ENCODE measurements around the gene CHKB. TPM values are rescaled to one million over a fixed set of nuclear protein-coding genes. Genes with fewer than 3 reads are reported as not detected.
"Not testable (repeated sequence)": the region's sequence is repeated elsewhere in the genome, so short reads cannot be mapped to it uniquely, and the experiment has no call there.

CHKB gene
- total and polyA plus RNA-seq, 2 donors: 65.6 to 299 TPM

- H3K36me3 ChIP-seq (ENCODE audit: control insufficient read depth in 2 of 2, insufficient read depth in 2 of 2, low read length in 1 of 2); H3K9me3 ChIP-seq (ENCODE audit: control insufficient read depth in 2 of 2, insufficient read depth in 1 of 2, low read length in 1 of 2); DNase-seq (ENCODE audit: low read depth in 6 of 9, low spot score in 9 of 9); H3K4me3 ChIP-seq (ENCODE audit: low read length in 2 of 2): not testable (repeated sequence)
- H3K27me3 ChIP-seq (ENCODE audit: control insufficient read depth in 2 of 2, insufficient read depth in 1 of 2, low read length in 1 of 2): peaks cover 5 to 57% of the 10 kb centered on the region in 2 donors
- peaks cover 0 to 39% of the 10 kb centered on the region in 2 donors for H3K4me1 ChIP-seq (ENCODE audit: control insufficient read depth in 2 of 2, insufficient read depth in 2 of 2, low read length in 2 of 2)
- WGBS: 92% methylated on average over 5 of the region's 5 CpGs
- peak overlapping the region; percentile 31 to 75 for H3K27ac ChIP-seq (ENCODE audit: low read depth in 1 of 2, low read length in 1 of 2)
Observed at GRCh38 chr22:50541667-50542026, 41.0 kb downstream of the CHKB start.

GRCh38 chr22:50540381-50540780 lies 42.3 kb downstream of the CHKB start:
- 86% methylated on average over 10 of the region's 10 CpGs for WGBS
- Histone ChIP-seq H3K4me1 (ENCODE audit: control insufficient read depth in 2 of 2, insufficient read depth in 2 of 2, low read length in 2 of 2) (peaks cover 0 to 41% of the 10 kb centered on the region in 2 donors), H3K4me3 (ENCODE audit: low read length in 2 of 2) (no peak overlapping the region), H3K27ac (ENCODE audit: low read depth in 1 of 2, low read length in 1 of 2) (peak overlapping the region in 1 of 2 donors; percentile 93), H3K36me3 (ENCODE audit: control insufficient read depth in 2 of 2, insufficient read depth in 2 of 2, low read length in 1 of 2) (no peaks in the 10 kb centered on the region), H3K27me3 (ENCODE audit: control insufficient read depth in 2 of 2, insufficient read depth in 1 of 2, low read length in 1 of 2) (peaks cover 5 to 47% of the 10 kb centered on the region in 2 donors), H3K9me3 (ENCODE audit: control insufficient read depth in 2 of 2, insufficient read depth in 1 of 2, low read length in 1 of 2) (no peaks in the 10 kb centered on the region)
- DNase-seq (ENCODE audit: low read depth in 6 of 9, low spot score in 9 of 9): no peak

GRCh38 chr22:50537765-50538164 lies 44.9 kb downstream of the CHKB start:
- no peaks in the 10 kb centered on the region for H3K36me3 ChIP-seq (ENCODE audit: control insufficient read depth in 2 of 2, insufficient read depth in 2 of 2, low read length in 1 of 2)
- peaks cover 9 to 41% of the 10 kb centered on the region in 2 donors for H3K27me3 ChIP-seq (ENCODE audit: control insufficient read depth in 2 of 2, insufficient read depth in 1 of 2, low read length in 1 of 2)
- WGBS: 97% methylated on average over 13 of the region's 13 CpGs
- peaks cover 0 to 31% of the 10 kb centered on the region in 2 donors for H3K4me1 ChIP-seq (ENCODE audit: control insufficient read depth in 2 of 2, insufficient read depth in 2 of 2, low read length in 2 of 2)
- H3K9me3 ChIP-seq (ENCODE audit: control insufficient read depth in 2 of 2, insufficient read depth in 1 of 2, low read length in 1 of 2): no peaks in the 10 kb centered on the region
- no peak for DNase-seq (ENCODE audit: low read depth in 6 of 9, low spot score in 9 of 9)
- H3K27ac ChIP-seq (ENCODE audit: low read depth in 1 of 2, low read length in 1 of 2): peak overlapping the region; percentile 81 to 85
- no peak overlapping the region for H3K4me3 ChIP-seq (ENCODE audit: low read length in 2 of 2)

- H3K9me3 ChIP-seq (ENCODE audit: control insufficient read depth in 2 of 2, insufficient read depth in 1 of 2, low read length in 1 of 2): no peaks in the 10 kb centered on the region
- no peak overlapping the region for H3K4me3 ChIP-seq (ENCODE audit: low read length in 2 of 2)
- H3K4me1 ChIP-seq (ENCODE audit: control insufficient read depth in 2 of 2, insufficient read depth in 2 of 2, low read length in 2 of 2): peaks cover 0 to 33% of the 10 kb centered on the region in 2 donors
- peaks cover 23 to 53% of the 10 kb centered on the region in 2 donors for H3K27me3 ChIP-seq (ENCODE audit: control insufficient read depth in 2 of 2, insufficient read depth in 1 of 2, low read length in 1 of 2)
- peak overlapping the region in 1 of 2 donors; percentile 57 for H3K27ac ChIP-seq (ENCODE audit: low read depth in 1 of 2, low read length in 1 of 2)
- WGBS: 78% methylated on average over 3 of the region's 3 CpGs
- no peaks in the 10 kb centered on the region for H3K36me3 ChIP-seq (ENCODE audit: control insufficient read depth in 2 of 2, insufficient read depth in 2 of 2, low read length in 1 of 2)
- DNase-seq (ENCODE audit: low read depth in 6 of 9, low spot score in 9 of 9): peak in 1 of 9 donors; percentile 57
Observed at GRCh38 chr22:50536226-50536625, 46.4 kb downstream of the CHKB start.

GRCh38 chr22:50535113-50535512 lies 47.5 kb downstream of the CHKB start:
- no peaks in the 10 kb centered on the region for H3K9me3 ChIP-seq (ENCODE audit: control insufficient read depth in 2 of 2, insufficient read depth in 1 of 2, low read length in 1 of 2)
- H3K4me3 ChIP-seq (ENCODE audit: low read length in 2 of 2): no peak overlapping the region
- WGBS: 90% methylated on average over 8 of the region's 8 CpGs
- H3K4me1 ChIP-seq (ENCODE audit: control insufficient read depth in 2 of 2, insufficient read depth in 2 of 2, low read length in 2 of 2): peaks cover 1 to 40% of the 10 kb centered on the region in 2 donors
- peak overlapping the region; percentile 7 to 42 for H3K27ac ChIP-seq (ENCODE audit: low read depth in 1 of 2, low read length in 1 of 2)
- H3K36me3 ChIP-seq (ENCODE audit: control insufficient read depth in 2 of 2, insufficient read depth in 2 of 2, low read length in 1 of 2): no peaks in the 10 kb centered on the region
- peaks cover 34 to 58% of the 10 kb centered on the region in 2 donors for H3K27me3 ChIP-seq (ENCODE audit: control insufficient read depth in 2 of 2, insufficient read depth in 1 of 2, low read length in 1 of 2)
- DNase-seq (ENCODE audit: low read depth in 6 of 9, low spot score in 9 of 9): no peak

- not testable (repeated sequence) for H3K4me3 ChIP-seq (ENCODE audit: low read length in 2 of 2); H3K9me3 ChIP-seq (ENCODE audit: control insufficient read depth in 2 of 2, insufficient read depth in 1 of 2, low read length in 1 of 2); H3K36me3 ChIP-seq (ENCODE audit: control insufficient read depth in 2 of 2, insufficient read depth in 2 of 2, low read length in 1 of 2)
- H3K27me3 ChIP-seq (ENCODE audit: control insufficient read depth in 2 of 2, insufficient read depth in 1 of 2, low read length in 1 of 2): peaks cover 42 to 66% of the 10 kb centered on the region in 2 donors
- WGBS: 81% methylated on average over 21 of the region's 21 CpGs
- DNase-seq (ENCODE audit: low read depth in 6 of 9, low spot score in 9 of 9): peak in 1 of 9 donors; percentile 46
- peaks cover 4 to 35% of the 10 kb centered on the region in 2 donors for H3K4me1 ChIP-seq (ENCODE audit: control insufficient read depth in 2 of 2, insufficient read depth in 2 of 2, low read length in 2 of 2)
- peak overlapping the region in 1 of 2 donors; percentile 47 for H3K27ac ChIP-seq (ENCODE audit: low read depth in 1 of 2, low read length in 1 of 2)
Observed at GRCh38 chr22:50533856-50534711, 48.6 kb downstream of the CHKB start.

GRCh38 chr22:50532824-50533796 lies 49.5 kb downstream of the CHKB start:
- no peak overlapping the region for H3K4me3 ChIP-seq (ENCODE audit: low read length in 2 of 2)
- 94% methylated on average over 19 of the region's 19 CpGs for WGBS
- peaks cover 1 to 10% of the 10 kb centered on the region in 2 donors for H3K9me3 ChIP-seq (ENCODE audit: control insufficient read depth in 2 of 2, insufficient read depth in 1 of 2, low read length in 1 of 2)
- H3K36me3 ChIP-seq (ENCODE audit: control insufficient read depth in 2 of 2, insufficient read depth in 2 of 2, low read length in 1 of 2): peaks cover 0 to under 1% of the 10 kb centered on the region in 2 donors
- peaks cover 51 to 69% of the 10 kb centered on the region in 2 donors for H3K27me3 ChIP-seq (ENCODE audit: control insufficient read depth in 2 of 2, insufficient read depth in 1 of 2, low read length in 1 of 2)
- peaks cover 4 to 27% of the 10 kb centered on the region in 2 donors for H3K4me1 ChIP-seq (ENCODE audit: control insufficient read depth in 2 of 2, insufficient read depth in 2 of 2, low read length in 2 of 2)
- no peak for DNase-seq (ENCODE audit: low read depth in 6 of 9, low spot score in 9 of 9)
- H3K27ac ChIP-seq (ENCODE audit: low read depth in 1 of 2, low read length in 1 of 2): peak overlapping the region; percentile 42 to 67

- Histone ChIP-seq H3K4me1 (ENCODE audit: control insufficient read depth in 2 of 2, insufficient read depth in 2 of 2, low read length in 2 of 2) (peaks cover 4 to 25% of the 10 kb centered on the region in 2 donors), H3K4me3 (ENCODE audit: low read length in 2 of 2) (peak overlapping the region; percentile 30 to 50), H3K27me3 (ENCODE audit: control insufficient read depth in 2 of 2, insufficient read depth in 1 of 2, low read length in 1 of 2) (peaks cover 58 to 74% of the 10 kb centered on the region in 2 donors), H3K36me3 (ENCODE audit: control insufficient read depth in 2 of 2, insufficient read depth in 2 of 2, low read length in 1 of 2) (peaks cover 0 to 3% of the 10 kb centered on the region in 2 donors), H3K27ac (ENCODE audit: low read depth in 1 of 2, low read length in 1 of 2) (peak overlapping the region; percentile 67 to 97), H3K9me3 (ENCODE audit: control insufficient read depth in 2 of 2, insufficient read depth in 1 of 2, low read length in 1 of 2) (peaks cover 1 to 12% of the 10 kb centered on the region in 2 donors)
- WGBS: 5% methylated on average over 56 of the region's 56 CpGs
- DNase-seq (ENCODE audit: low read depth in 6 of 9, low spot score in 9 of 9): no peak
Observed at GRCh38 chr22:50531962-50532674, 50.5 kb downstream of the CHKB start.

Measured in thymus (tissue), 11 donors.